ENCODE data around the gene RGS8. TPM values are rescaled to one million over a fixed set of nuclear protein-coding genes. Genes with fewer than 3 reads are reported as not detected.

Gene RGS8
- total RNA-seq, 2 experiments from 2014 or later = not detected

DNA sequence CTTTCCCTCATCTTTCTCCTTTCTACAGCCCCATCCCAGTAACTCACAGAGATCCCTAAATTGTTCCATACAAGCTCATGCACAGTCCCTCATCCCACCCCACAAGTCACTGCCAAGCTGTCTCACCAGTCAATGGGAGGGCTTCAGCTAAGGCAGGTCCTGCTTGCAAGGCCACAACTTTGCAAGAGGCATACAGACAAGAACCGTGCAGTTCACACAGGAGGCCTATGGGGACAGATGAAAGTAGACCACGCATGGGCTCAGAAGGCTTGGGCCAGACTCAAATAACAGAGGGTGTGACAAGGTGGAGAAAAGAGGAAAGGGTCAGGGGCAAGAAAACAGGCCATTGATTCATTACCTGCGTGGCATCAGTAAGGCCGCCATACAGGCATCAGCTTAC lies 15.1 kb downstream of the RGS8 start:
- H3K4me1 Mint-ChIP-seq = no peaks in the 10 kb centered on the region
- H3K36me3 Mint-ChIP-seq (ENCODE audit: low read depth) = no peaks in the 10 kb centered on the region

DNA sequence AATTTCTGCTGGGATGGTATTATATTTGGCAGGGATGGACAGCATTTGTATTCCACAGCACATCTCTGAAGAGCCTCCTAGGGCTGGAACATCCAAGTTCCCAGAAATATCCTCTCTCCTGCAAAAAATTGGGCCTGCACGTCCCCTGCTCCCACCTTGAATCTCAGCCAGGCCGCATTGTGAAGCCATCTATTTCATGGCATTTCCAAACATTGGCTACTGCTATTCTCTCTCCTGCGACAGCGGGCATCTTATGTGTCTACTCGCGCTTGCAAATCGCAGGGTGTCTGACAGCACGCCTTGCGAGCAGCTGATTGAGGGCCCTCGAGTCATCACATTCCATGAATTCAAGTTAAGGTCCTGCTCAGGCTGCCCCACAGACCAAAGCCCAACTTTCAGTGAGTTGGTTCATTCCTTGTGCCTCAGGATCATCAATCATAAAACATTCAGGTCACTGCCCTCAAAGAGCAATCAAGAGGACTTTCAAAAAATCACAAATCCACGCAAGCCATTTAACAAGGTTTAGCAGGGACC lies 15.8 kb downstream of the RGS8 start:
- H3K9me3 Mint-ChIP-seq (ENCODE audit: low read depth) = no peaks in the 10 kb centered on the region
- H3K4me1 Mint-ChIP-seq = no peaks in the 10 kb centered on the region
- no peak overlapping the region for H3K4me3 Mint-ChIP-seq
- intact Hi-C loops (cut with DNase I, micrococcal nuclease) = no loop called here
- peaks cover 12% of the 10 kb centered on the region for H3K27me3 Mint-ChIP-seq
- H3K36me3 Mint-ChIP-seq (ENCODE audit: low read depth) = no peaks in the 10 kb centered on the region
- H3K27ac Mint-ChIP-seq = no peak overlapping the region
- ChIA-PET POLR2A (no interaction called here), CTCF (no interaction called here)
- no peak for DNase-seq
- no peak for ATAC-seq

More for the DNA sequence above, 15.1 kb downstream of the RGS8 start:
- H3K4me3 Mint-ChIP-seq = no peak overlapping the region
- intact Hi-C loops (cut with DNase I, micrococcal nuclease) = no loop called here
- ChIA-PET CTCF (interaction anchor here (1.3 kb wide), 1 partner anchor 9 kb away, joined by 3 read pairs; no protein-coding TSS in a partner anchor), POLR2A (no interaction called here)
- no peak overlapping the region for H3K27ac Mint-ChIP-seq
- DNase-seq = no peak
- no peaks in the 10 kb centered on the region for H3K9me3 Mint-ChIP-seq (ENCODE audit: low read depth)
- H3K27me3 Mint-ChIP-seq = peaks cover 12% of the 10 kb centered on the region
- ATAC-seq = no peak

DNA sequence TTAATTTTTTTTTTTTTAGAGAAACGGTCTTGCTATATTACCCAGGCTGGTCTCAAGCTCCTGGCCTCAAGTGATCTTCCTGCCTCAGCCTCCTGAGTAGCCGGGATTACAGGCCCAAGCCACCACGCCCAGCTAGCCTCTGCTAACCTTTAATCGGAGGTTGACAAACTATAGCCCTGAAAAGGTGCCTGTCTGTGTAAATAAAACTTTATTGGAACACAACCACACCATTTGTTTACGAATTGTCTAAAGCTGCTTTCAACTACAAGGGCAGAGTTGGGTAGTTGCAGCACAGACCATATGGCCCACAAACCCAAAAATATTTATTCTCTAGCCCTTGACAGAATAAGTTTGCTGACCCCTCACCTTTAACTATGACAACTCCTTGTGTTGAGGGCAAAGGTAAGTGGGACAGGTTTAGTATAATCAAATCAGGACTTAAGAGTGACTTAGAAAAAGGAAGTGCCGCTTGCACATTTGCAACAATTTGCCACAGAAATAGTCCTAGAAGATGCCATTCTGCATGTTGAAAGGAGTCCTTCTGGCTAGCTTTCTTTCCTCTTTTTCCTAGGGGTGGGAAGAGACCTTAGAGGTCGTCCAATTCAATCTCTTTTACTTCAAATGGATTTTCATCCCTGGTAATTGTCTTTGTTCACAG lies 16.4 kb downstream of the RGS8 start:
- DNase-seq (no peak), ATAC-seq (no peak)
- Mint-ChIP-seq H3K27ac (no peak overlapping the region), H3K27me3 (peaks cover 12% of the 10 kb centered on the region), H3K9me3 (ENCODE audit: low read depth) (no peaks in the 10 kb centered on the region), H3K4me3 (no peak overlapping the region), H3K36me3 (ENCODE audit: low read depth) (no peaks in the 10 kb centered on the region), H3K4me1 (no peaks in the 10 kb centered on the region)
- ChIA-PET POLR2A (no interaction called here), CTCF (interaction anchor here (1.1 to 1.3 kb wide), 2 partner anchors 18 to 72 kb away, joined by 4 to 5 read pairs; no protein-coding TSS in a partner anchor)
- intact Hi-C loops (cut with DNase I, micrococcal nuclease) = no loop called here

DNA sequence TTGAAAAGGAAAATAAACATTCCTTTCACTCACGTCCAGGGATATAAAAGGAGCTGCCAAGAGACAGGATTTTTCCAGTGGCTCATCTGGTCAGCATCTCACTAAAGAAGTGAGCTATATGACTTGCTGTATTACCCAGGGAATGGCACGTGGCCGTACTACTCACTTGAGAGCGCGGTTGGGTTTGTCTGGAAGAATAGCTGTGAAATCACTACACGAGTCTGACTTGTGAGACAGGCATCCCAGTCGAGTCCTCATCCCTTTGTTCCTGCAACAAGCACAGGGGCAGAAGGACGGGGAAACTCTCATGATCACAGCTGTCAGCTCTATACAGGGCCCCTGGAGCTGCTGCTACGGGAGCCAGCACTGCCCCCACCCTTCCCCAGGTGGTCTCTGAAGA lies 17.7 kb downstream of the RGS8 start:
- intact Hi-C loops (cut with DNase I, micrococcal nuclease) = no loop called here
- Mint-ChIP-seq H3K9me3 (ENCODE audit: low read depth) (no peaks in the 10 kb centered on the region), H3K4me3 (no peak overlapping the region), H3K27me3 (peaks cover 7% of the 10 kb centered on the region), H3K36me3 (ENCODE audit: low read depth) (no peaks in the 10 kb centered on the region), H3K4me1 (no peaks in the 10 kb centered on the region), H3K27ac (no peak overlapping the region)
- ATAC-seq (no peak), DNase-seq (no peak)
- CTCF ChIA-PET = interaction anchor here (1.1 to 1.3 kb wide), 2 partner anchors 19 to 71 kb away, joined by 4 to 5 read pairs; no protein-coding TSS in a partner anchor
- POLR2A ChIA-PET = no interaction called here

DNA sequence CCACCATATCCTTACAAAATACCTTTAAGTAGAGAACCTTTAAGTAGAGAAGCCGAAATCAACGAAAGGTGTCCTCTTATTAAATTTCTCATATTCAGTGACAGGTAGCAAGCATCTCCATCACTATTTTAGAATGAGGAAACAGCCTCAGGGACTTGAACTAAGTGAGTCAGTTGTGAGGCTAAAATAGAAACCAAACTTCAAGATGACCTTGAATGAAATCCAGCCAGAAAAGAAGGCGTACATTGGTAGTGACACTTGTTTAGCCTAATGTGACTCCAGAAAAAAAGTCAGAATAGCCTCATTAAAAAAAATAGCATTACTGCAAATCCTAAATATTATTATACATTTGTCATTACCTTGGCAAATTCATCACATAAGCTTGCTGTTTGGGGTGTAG lies 20.1 kb downstream of the RGS8 start:
- Mint-ChIP-seq H3K27me3 (peaks cover 6% of the 10 kb centered on the region), H3K36me3 (ENCODE audit: low read depth) (no peaks in the 10 kb centered on the region), H3K9me3 (ENCODE audit: low read depth) (no peaks in the 10 kb centered on the region), H3K4me1 (no peaks in the 10 kb centered on the region), H3K27ac (no peak overlapping the region), H3K4me3 (no peak overlapping the region)
- ChIA-PET POLR2A (no interaction called here), CTCF (interaction anchor here (1.3 kb wide), 1 partner anchor 69 kb away, joined by 7 read pairs; no protein-coding TSS in a partner anchor)
- DNase-seq (no peak), ATAC-seq (no peak)
- intact Hi-C loops (cut with DNase I, micrococcal nuclease) = no loop called here

DNA sequence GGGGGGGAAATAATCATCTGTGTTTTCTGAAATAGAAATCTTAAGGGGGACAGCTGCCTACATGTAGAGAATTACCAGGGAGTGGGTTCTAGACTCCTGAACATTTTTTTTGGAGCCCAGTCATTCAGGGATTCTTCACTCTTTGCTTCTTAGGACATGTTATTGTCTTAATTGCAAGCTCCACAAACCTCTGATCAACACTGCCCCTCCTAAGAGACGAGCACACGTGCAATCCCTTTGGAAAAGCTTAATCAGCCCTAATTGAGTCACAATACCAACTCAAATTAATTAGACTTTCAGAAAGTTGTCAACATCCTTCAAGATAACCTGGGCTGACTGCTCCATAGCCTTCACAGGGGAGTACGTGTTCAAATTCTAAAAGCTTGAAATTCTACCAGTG lies 21.4 kb downstream of the RGS8 start:
- no peaks in the 10 kb centered on the region for H3K36me3 Mint-ChIP-seq (ENCODE audit: low read depth)
- H3K27me3 Mint-ChIP-seq = peaks cover 6% of the 10 kb centered on the region
- no peak overlapping the region for H3K4me3 Mint-ChIP-seq
- ATAC-seq (no peak), DNase-seq (no peak)
- no peak overlapping the region for H3K27ac Mint-ChIP-seq
- no peaks in the 10 kb centered on the region for H3K9me3 Mint-ChIP-seq (ENCODE audit: low read depth)
- H3K4me1 Mint-ChIP-seq = no peaks in the 10 kb centered on the region
- ChIA-PET POLR2A (no interaction called here), CTCF (interaction anchor here (1.0 kb wide), 1 partner anchor 47 kb away, joined by 4 read pairs; no protein-coding TSS in a partner anchor)
- intact Hi-C loops (cut with DNase I, micrococcal nuclease) = no loop called here

DNA sequence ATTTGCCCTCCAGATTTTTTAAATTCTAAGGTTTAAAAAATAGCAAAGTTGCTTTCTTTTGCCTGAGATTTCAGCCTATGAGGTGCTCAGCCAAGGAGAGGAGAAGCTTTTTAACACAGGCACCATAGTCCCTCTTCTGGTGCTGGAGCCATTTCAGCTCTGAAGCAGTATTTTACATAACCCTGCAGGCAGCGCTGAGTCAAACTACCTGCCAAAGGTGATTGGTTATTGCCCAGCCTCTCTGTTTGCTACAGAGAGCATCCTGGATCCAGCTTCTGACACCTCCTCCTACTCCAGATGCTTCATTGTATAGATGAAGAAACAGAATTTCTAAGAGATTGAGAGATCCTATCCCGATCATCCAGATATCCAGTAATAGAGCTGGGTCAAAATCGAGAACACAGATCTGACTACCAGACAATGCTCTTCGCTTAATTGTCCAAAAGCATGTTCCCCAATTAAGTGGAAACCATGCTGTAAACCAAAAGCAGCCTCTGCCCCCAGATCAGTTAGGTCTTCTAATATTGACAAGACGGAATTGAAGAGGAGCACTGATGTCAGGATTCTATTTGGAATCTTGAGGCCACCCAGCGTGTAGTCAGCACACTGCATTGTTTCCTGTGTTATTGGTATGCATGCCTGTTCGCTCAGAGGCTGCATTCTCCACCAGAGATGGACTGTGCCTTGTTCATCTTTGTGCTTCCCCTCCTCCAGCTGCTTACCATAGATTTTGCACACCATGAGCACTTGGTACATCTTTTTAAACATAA lies 22.1 kb downstream of the RGS8 start:
- CTCF ChIA-PET = interaction anchor here (0.7 to 1.0 kb wide), 3 partner anchors 46 to 265 kb away, joined by 3 to 4 read pairs (median 4); no protein-coding TSS in a partner anchor
- no peaks in the 10 kb centered on the region for H3K9me3 Mint-ChIP-seq (ENCODE audit: low read depth)
- POLR2A ChIA-PET = no interaction called here
- DNase-seq (peak; percentile 12), ATAC-seq (peak; percentile 58)
- H3K27ac Mint-ChIP-seq = no peak overlapping the region
- intact Hi-C loops (cut with DNase I, micrococcal nuclease) = no loop called here
- H3K27me3 Mint-ChIP-seq = peaks cover 7% of the 10 kb centered on the region
- H3K36me3 Mint-ChIP-seq (ENCODE audit: low read depth) = no peaks in the 10 kb centered on the region
- no peaks in the 10 kb centered on the region for H3K4me1 Mint-ChIP-seq
- no peak overlapping the region for H3K4me3 Mint-ChIP-seq

DNA sequence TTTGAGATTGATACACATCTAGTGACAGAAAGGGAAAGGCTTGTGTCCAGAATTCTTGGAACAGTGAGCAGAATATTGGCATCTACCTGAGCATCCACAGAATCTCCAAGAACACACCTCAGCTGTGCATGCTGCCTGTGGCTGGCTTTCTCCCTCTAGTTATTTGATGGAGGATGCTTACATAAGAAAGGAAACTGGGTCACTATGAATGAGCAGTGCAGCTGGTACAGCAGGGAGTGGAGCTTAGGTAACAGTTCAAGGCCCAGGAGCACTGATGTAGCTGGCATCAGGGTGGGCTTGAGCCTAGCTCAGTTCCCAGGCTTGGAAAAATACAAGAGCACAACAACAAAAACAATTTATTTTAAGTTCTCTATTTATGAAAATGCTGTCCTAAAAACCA lies 26.3 kb downstream of the RGS8 start:
- H3K9me3 Mint-ChIP-seq (ENCODE audit: low read depth) = no peaks in the 10 kb centered on the region
- intact Hi-C loops (cut with DNase I, micrococcal nuclease) = no loop called here
- POLR2A ChIA-PET = no interaction called here
- H3K4me1 Mint-ChIP-seq = no peaks in the 10 kb centered on the region
- H3K36me3 Mint-ChIP-seq (ENCODE audit: low read depth) = no peaks in the 10 kb centered on the region
- H3K27me3 Mint-ChIP-seq = peaks cover 12% of the 10 kb centered on the region
- no peak overlapping the region for H3K4me3 Mint-ChIP-seq
- no peak for ATAC-seq
- no peak for DNase-seq
- CTCF ChIA-PET = interaction anchor here (0.7 to 1.8 kb wide), 3 partner anchors 62 to 129 kb away, joined by 3 to 5 read pairs (median 3); no protein-coding TSS in a partner anchor
- H3K27ac Mint-ChIP-seq = no peak overlapping the region

DNA sequence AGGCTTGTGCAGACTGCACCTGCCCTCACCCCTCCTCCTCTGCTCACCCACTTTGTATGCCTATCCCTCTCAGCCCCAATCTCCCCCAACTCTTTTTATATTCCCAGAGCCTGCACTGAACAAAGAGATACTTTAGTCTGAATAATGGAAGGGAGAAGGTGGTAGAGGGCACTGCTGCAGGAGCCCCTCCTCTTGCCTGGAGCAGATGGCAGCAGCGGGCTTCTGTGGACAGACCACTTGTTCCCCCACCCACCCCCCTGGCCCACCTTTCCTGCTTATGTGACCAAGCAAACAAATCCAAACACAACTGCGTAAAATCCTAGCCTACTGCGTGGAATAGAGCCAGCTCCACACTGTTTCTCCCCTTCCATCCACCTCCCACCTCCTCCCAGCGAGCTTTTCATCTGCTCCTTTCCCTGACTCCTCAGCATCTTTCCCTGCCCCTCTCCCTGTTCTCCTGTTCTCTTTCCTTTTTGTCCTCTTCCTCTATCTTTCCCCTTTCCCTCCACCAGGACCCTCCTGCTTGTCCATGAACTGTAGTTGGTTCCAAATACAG lies 27.5 kb downstream of the RGS8 start:
- Mint-ChIP-seq H3K9me3 (ENCODE audit: low read depth) (no peaks in the 10 kb centered on the region), H3K4me3 (no peak overlapping the region), H3K4me1 (no peaks in the 10 kb centered on the region), H3K27me3 (peaks cover 10% of the 10 kb centered on the region), H3K27ac (no peak overlapping the region), H3K36me3 (ENCODE audit: low read depth) (no peaks in the 10 kb centered on the region)
- intact Hi-C loops (cut with DNase I, micrococcal nuclease) = no loop called here
- ChIA-PET POLR2A (no interaction called here), CTCF (interaction anchor here (1.1 to 1.2 kb wide), 2 partner anchors 10 to 56 kb away, joined by 3 read pairs; no protein-coding TSS in a partner anchor)
- DNase-seq (no peak), ATAC-seq (no peak)

DNA sequence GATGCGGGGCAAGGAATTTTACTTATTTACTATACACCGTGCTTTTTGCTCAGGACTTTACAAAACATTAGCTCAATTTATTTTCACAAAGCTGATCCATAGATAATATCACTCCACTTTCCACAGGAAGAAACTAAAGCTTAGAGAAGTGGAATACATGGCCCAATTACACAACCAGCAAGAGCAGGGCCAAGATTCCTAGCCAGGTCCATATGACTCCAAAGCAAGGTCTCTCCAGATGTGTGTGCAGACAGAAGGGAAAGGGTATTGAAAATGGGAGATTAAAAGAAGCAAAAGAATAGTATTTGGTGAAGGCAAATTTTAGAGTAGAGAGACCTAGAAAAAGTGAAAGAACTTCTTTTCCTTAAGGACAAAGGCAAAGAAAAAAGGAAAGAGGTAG lies 30.4 kb downstream of the RGS8 start:
- POLR2A ChIA-PET = interaction anchor here (0.7 kb wide), 1 partner anchor 602 kb away, joined by 3 read pairs; no protein-coding TSS in a partner anchor
- CTCF ChIA-PET = interaction anchor here (1.2 kb wide), 1 partner anchor 57 kb away, joined by 3 read pairs; no protein-coding TSS in a partner anchor
- intact Hi-C loops (cut with DNase I, micrococcal nuclease) = no loop called here

DNA sequence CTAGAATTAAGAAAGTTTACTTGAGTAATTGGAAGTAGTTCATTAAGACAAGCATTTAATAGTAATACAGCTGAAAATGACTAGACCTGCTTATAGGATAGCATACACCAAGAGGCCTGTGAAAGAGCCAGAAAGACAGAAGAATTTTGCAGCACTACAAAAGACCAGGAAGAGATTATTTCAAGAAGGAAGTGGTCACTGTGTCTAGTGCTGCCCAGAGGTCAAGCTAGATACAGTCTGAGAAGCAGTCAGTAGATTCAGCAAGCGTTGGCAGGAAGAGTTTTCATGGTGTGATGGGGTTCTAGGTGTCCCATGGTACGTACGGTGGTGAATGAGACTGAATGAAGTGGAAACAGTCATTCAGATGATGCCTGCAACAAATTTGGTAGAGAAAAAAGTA lies 31.5 kb downstream of the RGS8 start:
- no peak for ATAC-seq
- no peak for DNase-seq
- no peaks in the 10 kb centered on the region for H3K36me3 Mint-ChIP-seq (ENCODE audit: low read depth)
- ChIA-PET POLR2A (no interaction called here), CTCF (interaction anchor here (0.8 to 1.0 kb wide), 2 partner anchors 48 to 57 kb away, joined by 3 to 4 read pairs; no protein-coding TSS in a partner anchor)
- H3K27me3 Mint-ChIP-seq = peaks cover 8% of the 10 kb centered on the region
- H3K4me1 Mint-ChIP-seq = peaks cover 5% of the 10 kb centered on the region
- no peak overlapping the region for H3K27ac Mint-ChIP-seq
- no peak overlapping the region for H3K4me3 Mint-ChIP-seq
- intact Hi-C loops (cut with DNase I, micrococcal nuclease) = no loop called here
- no peaks in the 10 kb centered on the region for H3K9me3 Mint-ChIP-seq (ENCODE audit: low read depth)

More for the DNA sequence above, 30.4 kb downstream of the RGS8 start:
- Mint-ChIP-seq H3K4me3 (no peak overlapping the region), H3K4me1 (peaks cover 5% of the 10 kb centered on the region), H3K27me3 (peaks cover 7% of the 10 kb centered on the region), H3K36me3 (ENCODE audit: low read depth) (no peaks in the 10 kb centered on the region), H3K27ac (no peak overlapping the region), H3K9me3 (ENCODE audit: low read depth) (no peaks in the 10 kb centered on the region)
- ATAC-seq (no peak), DNase-seq (no peak)

All from activated CD4-positive, alpha-beta T cell treated with anti-CD3 and anti-CD28 coated beads for 36 hours (primary cell).